B cell (primary cell): Measurements from ENCODE around the gene PRMT5. TPM values are rescaled to one million over a fixed set of nuclear protein-coding genes. Genes with fewer than 3 reads are reported as not detected.

Source experiments
- ATAC-seq: fragments of 200-7000 bp; cut with Tn5 transposase; one replicate; pipeline ENCODE4 v1.10.0; 2021; ENCODE audit warnings: low read depth, mild to moderate bottlenecking, moderate number of reproducible peaks, moderate library complexity
- CTCF ChIA-PET: fragments of 350-600 bp; sonication (Branson Sonifier 250); formaldehyde crosslinking; loops from one replicate; lab custom pipeline; 2021; ENCODE audit warnings: antibody characterized with exemption, inconsistent platforms; lab: Charles Lee
- POLR2A ChIA-PET: fragments of 350-600 bp; sonication (Branson Sonifier 250); formaldehyde crosslinking; loops from one replicate; lab custom pipeline; 2021; ENCODE audit warnings: antibody characterized with exemption; lab: Charles Lee
- DNase-seq: peaks from one replicate; pipeline ENCODE4 v3.0.0; 2013
- H2AFZ ChIP-seq: 2 replicates; pipeline ENCODE4 v1.6.1; 2012; ENCODE audit warnings: mild to moderate bottlenecking, low read depth, low read length; ENCODE audit not compliant: insufficient read depth, poor library complexity, severe bottlenecking
- H3K27ac ChIP-seq, 2 donors: 1 replicate in 1 of 2; 2 replicates in 1 of 2; pipeline ENCODE4 v1.5.1; 2012 to 2013; ENCODE audit warnings: low read length in 2 of 2, mild to moderate bottlenecking in 2 of 2, moderate library complexity in 1 of 2
- H3K27me3 ChIP-seq, 4 experiments: fragments of 200-600 bp in 1 of 4; sonication (generic) in 1 of 4; replicated peaks in 1 of 4; 1 replicate in 2 of 4; 2 replicates in 2 of 4; pipeline versions ENCODE4 v1.6.1 to v1.7.0; 2013 to 2016; ENCODE audit warnings: low read length in 3 of 4, mild to moderate bottlenecking in 2 of 4, mixed read lengths in 1 of 4, moderate library complexity in 1 of 4; ENCODE audit not compliant: insufficient read depth in 4 of 4, control insufficient read depth in 3 of 4; ENCODE audit errors: control extremely low read depth in 1 of 4
- H3K36me3 ChIP-seq, 2 experiments: replicated peaks in 1 of 2; 1 replicate in 1 of 2; 2 replicates in 1 of 2; pipeline versions ENCODE4 v1.6.1 to v1.7.1; 2013; ENCODE audit warnings: low read length in 1 of 2; ENCODE audit not compliant: insufficient read depth in 2 of 2, control insufficient read depth in 1 of 2; ENCODE audit errors: control extremely low read depth in 1 of 2, extremely low read depth in 1 of 2
- H3K4me1 ChIP-seq, 2 donors: fragments of 200-600 bp in 1 of 2; sonication (generic) in 1 of 2; 1 replicate in 1 of 2; 2 replicates in 1 of 2; pipeline versions ENCODE4 v1.5.1 to v1.6.1; 2013 to 2017; ENCODE audit warnings: low read length in 2 of 2; ENCODE audit not compliant: control insufficient read depth in 2 of 2, insufficient read depth in 2 of 2
- H3K4me2 ChIP-seq: replicated peaks from 2 replicates; pipeline ENCODE3; 2012; ENCODE audit warnings: mild to moderate bottlenecking, low read depth, low read length; ENCODE audit not compliant: poor library complexity, severe bottlenecking
- H3K4me3 ChIP-seq, 5 experiments: fragments of 200-600 bp in 1 of 5; sonication (generic) in 1 of 5; 1 replicate in 3 of 5; 2 replicates in 2 of 5; pipeline versions ENCODE4 v1.5.1 to v1.7.0; 2011 to 2016; ENCODE audit warnings: low read length in 4 of 5, mild to moderate bottlenecking in 4 of 5, low read depth in 2 of 5, control low read depth in 1 of 5, moderate library complexity in 1 of 5; ENCODE audit not compliant: insufficient read depth in 1 of 5; ENCODE audit errors: control extremely low read depth in 1 of 5, extremely low read depth in 1 of 5
- H3K79me2 ChIP-seq: fragments of 200-600 bp; sonication (generic); one replicate; pipeline ENCODE4 v1.6.0; 2016; ENCODE audit warnings: low read length; ENCODE audit not compliant: control insufficient read depth, insufficient read depth
- H3K9ac ChIP-seq: fragments of 200-600 bp; sonication (generic); 2 replicates; pipeline ENCODE4 v1.6.1; 2017; ENCODE audit warnings: mild to moderate bottlenecking, low read length, moderate library complexity
- H3K9me3 ChIP-seq, 3 donors: one replicate each; pipeline versions ENCODE4 v1.6.1 to v1.7.1; 2013; ENCODE audit warnings: low read length in 2 of 3; ENCODE audit not compliant: control insufficient read depth in 2 of 3, insufficient read depth in 1 of 3; ENCODE audit errors: control extremely low read depth in 1 of 3
- H4K20me1 ChIP-seq: 2 replicates; pipeline ENCODE4 v1.6.0; 2012; ENCODE audit warnings: mild to moderate bottlenecking, low read length; ENCODE audit not compliant: insufficient read depth, control insufficient read depth, poor library complexity, severe bottlenecking
- H3K27ac Mint-ChIP-seq: one replicate; pipeline ENCODE4 v1.8.0; 2021; ENCODE audit warnings: mixed read lengths
- H3K27me3 Mint-ChIP-seq: one replicate; pipeline ENCODE4 v1.8.0; 2021; ENCODE audit warnings: mixed read lengths
- H3K4me1 Mint-ChIP-seq: one replicate; pipeline ENCODE4 v1.8.0; 2021; ENCODE audit warnings: mixed read lengths
- H3K4me3 Mint-ChIP-seq: one replicate; pipeline ENCODE4 v1.8.0; 2021; ENCODE audit warnings: mixed read lengths
- H3K9me3 Mint-ChIP-seq: one replicate; pipeline ENCODE4 v1.8.0; 2022; ENCODE audit warnings: mixed read lengths; ENCODE audit not compliant: insufficient read depth
- CTCF ChIP-seq: fragments of 200-600 bp; IDR thresholded peaks from one replicate; pipeline ENCODE4 v1.8.0; 2022; ENCODE audit warnings: antibody characterized with exemption, mild to moderate bottlenecking
- EZH2 ChIP-seq: IDR thresholded peaks from 2 replicates; pipeline ENCODE4 v1.6.1; 2012; ENCODE audit warnings: borderline replicate concordance, low read depth, mild to moderate bottlenecking, moderate library complexity, low read length; ENCODE audit not compliant: insufficient read depth, poor library complexity, severe bottlenecking
- WGBS: methylation state at CpG from one replicate; pipeline ENCODE4 v1.1.5; 2013; ENCODE audit warnings: missing lambda C conversion rate; ENCODE audit not compliant: insufficient coverage; 5-methylcytosine and 5-hydroxymethylcytosine counted together
- intact Hi-C: fragments of 100-400 bp; cut with micrococcal nuclease; formaldehyde crosslinking; loops from one replicate; pipeline ENCODE4 v1.10.0; 2022
- polyA plus RNA-seq: library from polyadenylated mRNA; depleted of rRNA; stranded (reverse); fragments of >200 nt; gene quantifications from 2 replicates; pipeline ENCODE4 v1.2.3, GENCODE V29; 2012
- total RNA-seq, 2 donors: library from RNA; stranded (reverse); fragments of 120-200 nt in 1 of 2; gene quantifications; 1 replicate in 1 of 2; 2 replicates in 1 of 2; pipeline versions ENCODE4 v1.2.3 to v1.2.4, GENCODE V29; 2013 to 2022

The PRMT5 gene
- total and polyA plus RNA-seq, 2 donors (not counting 1 experiment from before 2014, with no cell fraction given), result 38.8 to 50.4 TPM

- H3K4me3 Mint-ChIP-seq, result no peak overlapping the region
- H3K9ac ChIP-seq, result no peak overlapping the region
- no peaks in the 10 kb centered on the region for H3K27me3 ChIP-seq
- H3K4me3 ChIP-seq, result no peak overlapping the region
- DNase-seq (no peak), ATAC-seq (no peak)
- peaks cover 8% of the 10 kb centered on the region for H3K4me1 Mint-ChIP-seq
- WGBS, result no CpG with 5 or more reads among the region's 1 CpG
- no peak overlapping the region for H3K27ac Mint-ChIP-seq
- no peaks in the 10 kb centered on the region for H3K9me3 ChIP-seq
- H3K4me2 ChIP-seq, result no peak overlapping the region
- POLR2A ChIA-PET, result interaction anchor here (0.7 kb wide), 1 partner anchor 169 kb away, joined by 3 read pairs; the partner anchor contains the start of gene OXA1L
- peaks cover under 1 to 8% of the 10 kb centered on the region in 2 donors for H3K4me1 ChIP-seq
- H3K36me3 ChIP-seq, result no peaks in the 10 kb centered on the region
- H4K20me1 ChIP-seq, result no peaks in the 10 kb centered on the region
- H3K27me3 Mint-ChIP-seq, result no peaks in the 10 kb centered on the region
- no peak for TF ChIP-seq CTCF
- TF ChIP-seq EZH2, result no peak
- H3K27ac ChIP-seq, result no peak overlapping the region
- CTCF ChIA-PET, result interaction anchor here (0.8 to 1.7 kb wide), 10 partner anchors 14 to 134 kb away, joined by 3 to 8 read pairs (median 4); partner anchors contain the start of gene AJUBA
- H3K79me2 ChIP-seq, result no peaks in the 10 kb centered on the region
- no peak overlapping the region for H2AFZ ChIP-seq
- no peaks in the 10 kb centered on the region for H3K9me3 Mint-ChIP-seq
- intact Hi-C loops, result no loop called here
Observed at GRCh38 chr14:22935156-22935555, 6.0 kb upstream of the PRMT5 start.

GRCh38 chr14:22932146-22932545 is 3.0 kb upstream of the PRMT5 start:
- TF ChIP-seq CTCF, result no peak
- no peak for TF ChIP-seq EZH2
- no peak overlapping the region for H3K27ac ChIP-seq

More at GRCh38 chr14:22932146-22932545, 3.0 kb upstream of the PRMT5 start:
- no peak overlapping the region for H3K4me3 Mint-ChIP-seq
- H3K27ac Mint-ChIP-seq, result no peak overlapping the region
- ChIA-PET CTCF (interaction anchor here (1.0 to 2.9 kb wide), 2 partner anchors 23 to 24 kb away, joined by 3 to 20 read pairs; partner anchors contain the start of gene HAUS4), POLR2A (interaction anchor here (0.7 kb wide), 1 partner anchor 22 kb away, joined by 3 read pairs; no protein-coding TSS in a partner anchor)
- H3K27me3 ChIP-seq, result no peaks in the 10 kb centered on the region
- H3K4me1 Mint-ChIP-seq, result peaks cover 18% of the 10 kb centered on the region
- no peaks in the 10 kb centered on the region for H3K36me3 ChIP-seq
- H3K9me3 ChIP-seq, result no peaks in the 10 kb centered on the region
- no peaks in the 10 kb centered on the region for H3K27me3 Mint-ChIP-seq
- H4K20me1 ChIP-seq, result no peaks in the 10 kb centered on the region
- intact Hi-C loops, result no loop called here
- no peak overlapping the region for H2AFZ ChIP-seq
- no peak for DNase-seq
- peaks cover 13 to 22% of the 10 kb centered on the region in 2 donors for H3K4me1 ChIP-seq
- no peak overlapping the region for H3K4me3 ChIP-seq
- no peaks in the 10 kb centered on the region for H3K9me3 Mint-ChIP-seq
- H3K79me2 ChIP-seq, result peaks cover 3% of the 10 kb centered on the region
- no CpG with 5 or more reads among the region's 3 CpGs for WGBS
- H3K9ac ChIP-seq, result no peak overlapping the region
- ATAC-seq, result no peak
- no peak overlapping the region for H3K4me2 ChIP-seq
